Mesodermal cell (in vitro differentiated cells): ENCODE data around the gene D2HGDH.
"Not testable (repeated sequence)": the region's sequence is repeated elsewhere in the genome, so short reads cannot be mapped to it uniquely, and the experiment has no call there.

Source experiments
- H3K27ac ChIP-seq: 2 replicates; pipeline ENCODE4 v1.7.0; 2013; ENCODE audit warnings: mild to moderate bottlenecking, low read depth, low read length, moderate library complexity; ENCODE audit not compliant: severe bottlenecking
- H3K36me3 ChIP-seq: 2 replicates; pipeline ENCODE4 v1.7.1; 2013; ENCODE audit warnings: mild to moderate bottlenecking, low read length, moderate library complexity; ENCODE audit not compliant: control insufficient read depth, insufficient read depth
- H3K4me1 ChIP-seq: one replicate; pipeline ENCODE4 v1.7.1; 2013; ENCODE audit warnings: mild to moderate bottlenecking, low read length; ENCODE audit not compliant: insufficient read depth, control insufficient read depth, poor library complexity, severe bottlenecking
- H3K4me3 ChIP-seq: 2 replicates; pipeline ENCODE4 v1.7.0; 2013; ENCODE audit warnings: low read length, control low read depth, mild to moderate bottlenecking; ENCODE audit not compliant: insufficient read depth, poor library complexity, severe bottlenecking; ENCODE audit errors: extremely low read depth
- H3K9me3 ChIP-seq: 2 replicates; pipeline ENCODE4 v1.7.1; 2013; ENCODE audit warnings: mild to moderate bottlenecking, low read length, moderate library complexity; ENCODE audit not compliant: control insufficient read depth
- WGBS, 2 experiments: methylation state at CpG; one replicate each; pipeline ENCODE4 v1.1.5; 2013; ENCODE audit warnings: missing lambda C conversion rate in 2 of 2; ENCODE audit not compliant: insufficient coverage in 2 of 2; 5-methylcytosine and 5-hydroxymethylcytosine counted together

Gene D2HGDH

DNA sequence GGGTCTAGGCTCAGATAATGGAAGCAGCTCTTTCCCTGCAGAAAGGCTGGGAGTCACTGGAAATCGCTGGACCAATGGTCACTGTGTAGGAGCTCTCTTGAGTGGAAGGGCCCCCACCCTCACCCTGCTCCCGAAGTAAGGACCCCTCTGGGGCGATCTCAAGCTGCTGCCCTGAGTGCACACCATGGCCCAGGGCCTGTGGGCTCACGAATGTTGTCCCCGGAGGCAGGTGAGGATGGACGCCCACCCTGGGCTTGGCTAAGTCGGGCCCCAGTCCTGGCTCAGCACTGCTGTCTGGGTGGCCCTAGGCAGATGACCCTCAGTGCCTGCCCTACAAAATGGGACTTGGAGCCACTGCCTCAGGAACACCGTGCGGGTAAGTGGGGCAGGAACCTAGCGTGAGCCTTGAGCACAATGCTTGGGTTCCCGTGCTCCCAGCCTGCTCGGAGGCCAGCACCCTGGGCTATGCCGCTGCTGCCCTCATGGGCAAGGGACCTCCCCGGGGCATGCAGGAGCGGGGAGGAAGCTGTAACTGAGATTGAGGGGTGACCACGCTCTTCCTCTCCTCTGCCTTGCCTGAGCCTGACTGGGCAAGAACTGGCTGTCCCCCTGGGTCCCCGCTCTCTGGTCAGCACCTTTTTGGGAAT lies 3.7 kb downstream of the D2HGDH start:
- WGBS, 2 experiments, result 91 to 93% methylated on average over 15 to 16 of the region's 17 CpGs
- Histone ChIP-seq H3K9me3 (no peaks in the 10 kb centered on the region), H3K4me1 (no peaks in the 10 kb centered on the region), H3K27ac (no peak overlapping the region), H3K4me3 (no peak overlapping the region), H3K36me3 (no peaks in the 10 kb centered on the region)

DNA sequence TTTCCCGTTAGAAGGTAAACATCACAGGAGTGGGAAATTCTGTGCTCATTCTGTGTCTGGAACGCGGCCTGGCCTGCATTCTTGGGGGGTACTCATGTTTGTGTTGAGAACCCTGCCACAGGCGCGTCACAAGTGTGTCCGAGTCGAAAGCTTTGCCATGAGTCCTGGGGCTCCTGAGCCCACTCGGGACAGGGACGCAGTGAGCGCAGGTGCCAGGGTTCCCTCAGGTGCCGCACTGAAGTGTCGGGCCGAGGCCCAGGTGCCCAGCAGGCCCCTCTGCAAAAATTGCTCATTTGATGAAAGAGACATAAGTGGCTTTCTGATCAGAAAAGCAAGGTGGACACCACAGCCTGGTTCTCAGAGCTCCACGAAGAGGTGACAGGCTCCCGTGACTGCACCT lies 4.7 kb downstream of the D2HGDH start:
- no peak overlapping the region for H3K4me3 ChIP-seq
- H3K27ac ChIP-seq, result no peak overlapping the region
- H3K36me3 ChIP-seq, result no peaks in the 10 kb centered on the region
- no peaks in the 10 kb centered on the region for H3K9me3 ChIP-seq
- WGBS, 2 experiments, result 92 to 94% methylated on average over 13 to 15 of the region's 15 CpGs
- H3K4me1 ChIP-seq, result no peaks in the 10 kb centered on the region

DNA sequence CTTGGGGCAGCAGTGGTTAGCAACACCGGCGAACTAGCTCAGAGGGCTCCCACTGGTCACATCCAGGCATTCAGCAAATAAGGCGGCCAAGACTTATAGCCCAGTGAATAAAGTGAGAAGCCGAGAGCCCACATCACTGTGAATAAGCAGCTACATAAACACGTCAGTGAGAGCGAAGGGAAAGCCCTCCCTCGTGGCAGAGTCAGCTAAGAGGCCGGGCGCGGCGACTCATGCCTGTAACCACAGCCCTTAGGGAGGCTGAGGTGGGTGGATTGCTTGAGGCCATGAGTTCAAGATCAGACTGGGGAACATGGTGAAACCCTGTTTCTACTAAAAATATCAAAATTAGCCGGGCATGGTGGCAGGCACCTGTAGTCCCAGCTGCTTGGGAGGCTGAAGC lies 5.2 kb downstream of the D2HGDH start:
- H3K27ac ChIP-seq, result no peak overlapping the region
- H3K4me1 ChIP-seq, result no peaks in the 10 kb centered on the region
- H3K36me3 ChIP-seq, result peaks cover 3% of the 10 kb centered on the region
- WGBS, 2 experiments, result 86 to 93% methylated on average over 12 of the region's 12 CpGs
- H3K9me3 ChIP-seq, result no peaks in the 10 kb centered on the region
- H3K4me3 ChIP-seq, result no peak overlapping the region

DNA sequence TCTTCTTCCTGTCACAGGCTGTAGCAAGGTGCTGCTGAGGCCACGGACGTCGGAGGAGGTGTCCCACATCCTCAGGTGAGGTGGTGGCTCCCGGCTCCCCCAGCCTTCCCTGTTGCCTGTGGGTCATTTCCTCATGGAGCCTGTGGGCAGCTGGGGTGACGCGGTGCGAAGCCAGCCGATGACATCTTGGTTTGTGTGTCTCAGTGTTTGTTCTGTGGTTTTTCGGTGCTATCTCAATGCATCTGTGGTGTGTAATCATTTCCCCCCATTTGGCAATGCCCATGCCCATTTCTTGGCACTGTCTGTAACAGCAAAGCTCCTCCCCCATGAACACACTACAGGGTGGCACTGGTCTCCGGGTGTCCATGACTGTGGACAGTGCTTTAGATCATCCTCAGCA lies 6.6 kb downstream of the D2HGDH start:
- 91 to 98% methylated on average over 5 to 9 of the region's 10 CpGs for WGBS, 2 experiments
- no peak overlapping the region for H3K4me3 ChIP-seq

DNA sequence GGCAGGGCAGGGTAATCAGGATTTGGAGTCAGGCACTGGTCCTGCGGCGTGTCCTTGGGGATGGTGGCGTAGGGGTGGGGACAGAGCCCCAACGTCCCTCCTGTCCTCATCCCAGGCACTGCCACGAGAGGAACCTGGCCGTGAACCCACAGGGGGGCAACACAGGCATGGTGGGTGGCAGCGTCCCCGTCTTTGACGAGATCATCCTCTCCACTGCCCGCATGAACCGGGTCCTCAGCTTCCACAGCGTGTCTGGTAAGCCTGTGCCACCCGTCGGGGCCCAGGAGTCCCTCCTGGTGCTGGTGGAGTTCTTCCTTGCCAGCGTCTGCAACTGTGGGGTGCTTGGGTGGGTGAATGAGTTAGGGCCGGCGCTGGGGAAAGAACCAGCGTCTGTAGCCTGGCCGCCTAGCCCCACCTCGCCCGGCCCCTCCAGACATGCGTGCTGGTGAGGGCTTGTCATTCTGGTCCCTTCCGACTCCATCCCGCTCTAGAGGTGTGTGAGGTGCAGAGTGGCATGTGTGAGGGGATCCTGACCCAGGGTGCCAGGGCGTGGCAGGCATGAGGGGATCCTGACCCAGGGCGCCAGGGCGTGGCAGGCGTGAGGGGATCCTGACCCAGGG lies 8.0 kb downstream of the D2HGDH start:
- WGBS, 2 experiments, result 95 to 96% methylated on average over 19 to 26 of the region's 28 CpGs
- no peak overlapping the region for H3K4me3 ChIP-seq
- H3K4me1 ChIP-seq, result no peaks in the 10 kb centered on the region
- peaks cover 19% of the 10 kb centered on the region for H3K36me3 ChIP-seq
- H3K9me3 ChIP-seq, result no peaks in the 10 kb centered on the region
- H3K27ac ChIP-seq, result no peak overlapping the region

More for the DNA sequence above, 6.6 kb downstream of the D2HGDH start:
- Histone ChIP-seq H3K27ac (no peak overlapping the region), H3K36me3 (peaks cover 15% of the 10 kb centered on the region), H3K9me3 (no peaks in the 10 kb centered on the region), H3K4me1 (no peaks in the 10 kb centered on the region)

DNA sequence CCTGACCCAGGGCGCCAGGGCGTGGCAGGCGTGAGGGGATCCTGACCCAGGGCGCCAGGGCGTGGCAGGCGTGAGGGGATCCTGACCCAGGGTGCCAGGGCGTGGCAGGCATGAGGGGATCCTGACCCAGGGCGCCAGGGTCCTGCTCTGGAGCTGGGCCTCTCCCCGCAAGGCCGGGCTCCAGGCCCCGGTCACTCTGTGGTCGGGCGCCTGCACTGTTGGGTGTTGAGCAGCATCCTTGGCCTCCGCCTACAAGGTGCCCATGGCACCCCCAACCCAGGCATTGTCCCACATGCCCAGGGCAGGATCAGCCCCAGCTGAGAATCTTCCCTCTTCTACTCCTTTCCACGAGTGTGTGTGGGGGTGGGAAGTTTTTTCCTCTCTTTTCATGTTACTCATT lies 8.6 kb downstream of the D2HGDH start:
- WGBS, 2 experiments, result 94% methylated on average over 9 to 10 of the region's 15 CpGs
- H3K36me3 ChIP-seq, result peaks cover 19% of the 10 kb centered on the region
- H3K27ac ChIP-seq, H3K4me1 ChIP-seq, H3K9me3 ChIP-seq, H3K4me3 ChIP-seq: not testable (repeated sequence)

DNA sequence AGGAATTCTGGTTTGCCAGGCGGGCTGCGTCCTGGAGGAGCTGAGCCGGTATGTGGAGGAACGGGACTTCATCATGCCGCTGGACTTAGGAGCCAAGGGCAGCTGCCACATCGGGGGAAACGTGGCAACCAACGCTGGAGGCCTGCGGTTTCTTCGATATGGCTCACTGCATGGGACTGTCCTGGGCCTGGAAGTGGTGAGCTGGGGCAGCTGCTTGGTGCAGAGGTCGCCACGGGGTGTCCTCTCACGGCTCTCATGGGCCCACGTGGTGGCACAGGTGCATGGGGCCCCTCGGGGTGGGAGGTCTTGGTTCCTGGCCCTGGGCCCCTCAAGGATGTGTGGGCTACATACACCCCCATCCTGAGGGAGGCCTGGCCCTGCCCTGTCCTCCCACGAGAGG lies 9.2 kb downstream of the D2HGDH start:
- 93 to 94% methylated on average over 14 to 15 of the region's 16 CpGs for WGBS, 2 experiments
- Histone ChIP-seq H3K27ac (no peak overlapping the region), H3K9me3 (no peaks in the 10 kb centered on the region), H3K36me3 (peaks cover 19% of the 10 kb centered on the region), H3K4me3 (no peak overlapping the region), H3K4me1 (no peaks in the 10 kb centered on the region)

DNA sequence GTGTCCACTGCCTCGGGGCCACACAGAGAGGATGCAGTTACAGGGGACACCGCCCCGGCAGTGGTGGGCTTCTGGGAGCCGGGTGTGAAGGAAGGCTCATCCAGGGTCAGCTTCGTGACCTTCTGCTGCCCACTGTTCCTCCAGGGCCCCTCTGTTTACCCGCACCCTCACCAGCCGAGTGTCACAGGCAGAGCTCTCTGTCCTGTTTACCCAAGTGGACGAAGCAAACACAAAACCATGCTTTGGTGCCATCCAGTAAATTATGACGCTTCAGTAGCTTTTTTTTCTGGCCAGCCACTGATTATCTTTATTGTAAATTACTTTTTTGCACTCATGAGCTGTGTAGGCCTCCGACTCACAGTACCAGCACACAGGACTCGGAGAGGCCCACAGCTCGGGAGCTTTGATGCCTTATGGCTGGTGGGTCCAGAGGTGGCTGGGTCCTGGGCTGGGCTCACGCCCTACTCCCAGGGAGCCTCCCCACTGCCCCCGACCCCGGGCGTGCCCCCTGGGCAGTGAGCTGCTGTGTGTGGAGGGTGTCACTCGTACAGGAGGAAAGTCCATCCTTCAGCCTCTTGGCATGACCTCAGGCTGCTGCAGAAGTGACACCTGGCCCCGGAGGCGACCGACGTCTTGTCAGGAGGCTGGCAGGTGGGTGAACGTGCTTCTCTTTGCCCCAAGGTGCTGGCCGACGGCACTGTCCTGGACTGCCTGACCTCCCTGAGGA lies 9.8 kb downstream of the D2HGDH start:
- WGBS, 2 experiments, result 94% methylated on average over 17 to 20 of the region's 24 CpGs
- H3K27ac ChIP-seq, result no peak overlapping the region
- H3K36me3 ChIP-seq, result peaks cover 19% of the 10 kb centered on the region
- H3K4me3 ChIP-seq, result no peak overlapping the region
- H3K4me1 ChIP-seq, result no peaks in the 10 kb centered on the region
- H3K9me3 ChIP-seq, result no peaks in the 10 kb centered on the region

DNA sequence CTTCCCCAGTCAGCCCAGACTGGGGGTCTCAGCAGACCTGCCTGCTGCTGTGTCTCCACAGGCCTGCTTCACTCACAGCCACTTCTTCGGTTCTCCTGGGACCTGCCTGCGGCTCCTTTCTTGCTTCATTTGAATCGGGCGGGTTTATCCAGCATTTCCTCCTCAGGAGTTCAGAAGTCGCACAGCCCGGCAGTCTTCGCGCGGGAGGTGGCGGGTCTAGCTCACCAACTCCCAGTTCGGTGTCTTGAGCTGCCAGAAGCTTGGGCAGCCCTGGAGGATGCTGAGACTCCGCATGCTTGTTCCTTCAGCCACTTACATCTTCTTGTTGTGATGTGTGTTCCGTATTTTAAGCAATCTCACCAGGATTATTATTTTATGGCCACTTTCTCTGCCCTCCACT lies 10.8 kb downstream of the D2HGDH start:
- WGBS, 2 experiments, result 95 to 98% methylated on average over 10 to 13 of the region's 13 CpGs
- Histone ChIP-seq H3K9me3 (no peaks in the 10 kb centered on the region), H3K27ac (no peak overlapping the region), H3K4me3 (no peak overlapping the region), H3K4me1 (no peaks in the 10 kb centered on the region), H3K36me3 (peaks cover 19% of the 10 kb centered on the region)

DNA sequence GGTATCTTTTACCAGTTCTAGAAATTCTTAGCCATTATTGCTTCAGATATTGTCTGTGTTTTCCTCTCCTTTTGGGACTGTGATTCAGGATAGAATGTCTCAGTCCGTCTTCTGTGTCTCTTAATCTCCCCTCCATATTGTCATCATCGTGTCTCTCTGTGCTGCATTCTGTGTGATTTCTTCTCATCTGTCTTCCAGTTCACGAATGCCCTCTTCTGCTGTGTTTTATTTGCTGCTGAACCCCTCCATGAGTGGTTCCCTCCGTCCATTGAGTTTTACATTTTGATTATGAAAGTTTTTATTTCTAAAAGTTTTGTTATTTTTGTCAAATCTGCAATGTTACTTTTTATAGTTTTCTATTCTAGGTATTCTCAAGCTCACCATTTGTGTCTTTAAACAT lies 11.7 kb downstream of the D2HGDH start:
- no peaks in the 10 kb centered on the region for H3K9me3 ChIP-seq
- peaks cover 19% of the 10 kb centered on the region for H3K36me3 ChIP-seq
- 90 to 93% methylated on average over 2 to 3 of the region's 4 CpGs for WGBS, 2 experiments
- no peak overlapping the region for H3K27ac ChIP-seq
- H3K4me3 ChIP-seq, result no peak overlapping the region
- H3K4me1 ChIP-seq, result no peaks in the 10 kb centered on the region
